Upper lobe of left lung (tissue), 6 donors: ENCODE measurements around the gene BCOR. TPM values are rescaled to one million over a fixed set of nuclear protein-coding genes. Genes with fewer than 3 reads are reported as not detected.

ENCODE experiments used
- ATAC-seq, 2 donors: fragments of 200-7000 bp; cut with Tn5 transposase; one replicate each; pipeline ENCODE4 v1.9.1; 2022; ENCODE audit warnings: mild to moderate bottlenecking in 2 of 2, moderate library complexity in 2 of 2; ENCODE audit not compliant: low FRiP score in 2 of 2
- DNase-seq, 2 donors: peaks; one replicate each; pipeline ENCODE4 v3.0.0-alpha.2; 2019 to 2020
- H3K27ac ChIP-seq, 4 donors: fragments of 200-600 bp; sonication (generic); one replicate each; pipeline ENCODE4 v1.5.1; 2016 to 2019
- H3K27me3 ChIP-seq, 4 donors: fragments of 200-600 bp; sonication (generic); one replicate each; pipeline ENCODE4 v1.5.1; 2017 to 2019
- H3K36me3 ChIP-seq, 4 donors: fragments of 200-600 bp; sonication (generic); one replicate each; pipeline ENCODE4 v1.5.1; 2016 to 2019
- H3K4me1 ChIP-seq, 4 donors: fragments of 200-600 bp; sonication (generic); one replicate each; pipeline ENCODE4 v1.5.1; 2018 to 2019
- H3K4me3 ChIP-seq, 4 donors: fragments of 200-600 bp; sonication (generic); one replicate each; pipeline ENCODE4 v1.5.1; 2017 to 2019; ENCODE audit warnings: mild to moderate bottlenecking in 2 of 4, moderate library complexity in 1 of 4
- H3K9me3 ChIP-seq, 4 donors: fragments of 200-600 bp; sonication (generic); one replicate each; pipeline ENCODE4 v1.5.1; 2018 to 2019
- EP300 ChIP-seq, 4 donors: sonication (generic); formaldehyde crosslinking; IDR thresholded peaks; one replicate each; pipeline ENCODE4 v1.5.1; 2017; ENCODE audit warnings: antibody characterized with exemption in 4 of 4, control low read depth in 2 of 4
- POLR2A ChIP-seq, 4 donors: fragments of 450-650 bp; IDR thresholded peaks; one replicate each; pipeline ENCODE4 v1.5.1; 2016 to 2017; ENCODE audit warnings: antibody characterized with exemption in 4 of 4, mild to moderate bottlenecking in 2 of 4
- POLR2AphosphoS5 ChIP-seq, 2 donors: sonication (generic); formaldehyde crosslinking; IDR thresholded peaks; one replicate each; pipeline ENCODE4 v1.5.1; 2017; ENCODE audit warnings: antibody characterized with exemption in 2 of 2
- WGBS, 2 donors: methylation state at CpG; one replicate each; pipeline ENCODE4 v1.1.5; 2017 to 2018; 5-methylcytosine and 5-hydroxymethylcytosine counted together
- total RNA-seq, 6 donors: library from RNA; depleted of rRNA in 4 of 6; stranded (reverse); fragments of >200 nt in 4 of 6; gene quantifications; one replicate each; pipeline versions ENCODE4 v1.1.0 to v1.2.1, GENCODE V29; 2016 to 2021
- TF ChIP-seq, protein P1 (sequence below), 6 experiments: fragments of 450-650 bp in 4 of 6; fragments of 200-600 bp in 2 of 6; sonication (generic) in 2 of 6; IDR thresholded peaks; one replicate each; pipeline ENCODE4 v1.5.1; 2016 to 2019; ENCODE audit warnings: antibody characterized with exemption in 6 of 6
- donor health status: DM: no; HTN: no; CAD: no; lungs with moderate emphysema.
- donor health status: DM: no; HTN: yes; CAD: no; lungs with severe emphysema.

BCOR gene
- total RNA-seq, 6 donors from 2014 or later, result 17.5 to 40.8 (median 25.6) TPM

DNA sequence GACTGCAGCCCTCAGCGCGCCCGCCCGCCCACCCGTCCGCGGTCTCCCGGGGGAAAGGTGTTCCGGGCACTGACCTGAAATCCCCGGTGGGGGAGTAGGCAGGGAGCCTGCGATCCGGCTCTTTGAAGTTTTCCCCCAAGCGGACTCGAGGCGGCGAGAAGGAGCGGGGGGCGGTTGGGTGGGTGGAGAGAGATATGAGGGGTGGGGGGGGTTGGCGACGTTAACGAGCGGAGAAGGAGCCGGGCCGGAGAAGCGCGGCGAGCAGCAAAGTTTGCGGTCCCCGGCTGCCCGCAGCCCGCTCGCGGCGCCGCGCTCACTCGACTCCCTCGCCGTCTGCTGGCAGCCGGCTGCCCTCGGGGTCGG is 636 bp downstream of the BCOR start:
- peaks cover 0 to 37% (median 0%) of the 10 kb centered on the region in 4 donors for H3K27me3 ChIP-seq
- peak overlapping the region; percentile 84 to 96 (median 93) for H3K27ac ChIP-seq
- DNase-seq (no peak), ATAC-seq (peak in 1 of 2 donors; percentile 28)
- peak overlapping the region; percentile 56 to 76 (median 70) for H3K4me3 ChIP-seq
- H3K4me1 ChIP-seq, result peaks cover 11 to 73% (median 20%) of the 10 kb centered on the region in 4 donors
- WGBS, 2 donors, result 4% methylated on average over 29 of the region's 42 CpGs; no CpG with 5 or more reads in 1 of the 2 donors
- TF ChIP-seq POLR2A (IDR thresholded peaks at IDR 0.05), result no peak
- no peak for TF ChIP-seq EP300 (IDR thresholded peaks at IDR 0.05)
- no peak for TF ChIP-seq POLR2AphosphoS5 (IDR thresholded peaks at IDR 0.05)
- TF ChIP-seq, protein P1, sequence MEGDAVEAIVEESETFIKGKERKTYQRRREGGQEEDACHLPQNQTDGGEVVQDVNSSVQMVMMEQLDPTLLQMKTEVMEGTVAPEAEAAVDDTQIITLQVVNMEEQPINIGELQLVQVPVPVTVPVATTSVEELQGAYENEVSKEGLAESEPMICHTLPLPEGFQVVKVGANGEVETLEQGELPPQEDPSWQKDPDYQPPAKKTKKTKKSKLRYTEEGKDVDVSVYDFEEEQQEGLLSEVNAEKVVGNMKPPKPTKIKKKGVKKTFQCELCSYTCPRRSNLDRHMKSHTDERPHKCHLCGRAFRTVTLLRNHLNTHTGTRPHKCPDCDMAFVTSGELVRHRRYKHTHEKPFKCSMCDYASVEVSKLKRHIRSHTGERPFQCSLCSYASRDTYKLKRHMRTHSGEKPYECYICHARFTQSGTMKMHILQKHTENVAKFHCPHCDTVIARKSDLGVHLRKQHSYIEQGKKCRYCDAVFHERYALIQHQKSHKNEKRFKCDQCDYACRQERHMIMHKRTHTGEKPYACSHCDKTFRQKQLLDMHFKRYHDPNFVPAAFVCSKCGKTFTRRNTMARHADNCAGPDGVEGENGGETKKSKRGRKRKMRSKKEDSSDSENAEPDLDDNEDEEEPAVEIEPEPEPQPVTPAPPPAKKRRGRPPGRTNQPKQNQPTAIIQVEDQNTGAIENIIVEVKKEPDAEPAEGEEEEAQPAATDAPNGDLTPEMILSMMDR (IDR thresholded peaks at IDR 0.05), result no peak
- H3K9me3 ChIP-seq, result no peaks in the 10 kb centered on the region
- H3K36me3 ChIP-seq, result no peaks in the 10 kb centered on the region

DNA sequence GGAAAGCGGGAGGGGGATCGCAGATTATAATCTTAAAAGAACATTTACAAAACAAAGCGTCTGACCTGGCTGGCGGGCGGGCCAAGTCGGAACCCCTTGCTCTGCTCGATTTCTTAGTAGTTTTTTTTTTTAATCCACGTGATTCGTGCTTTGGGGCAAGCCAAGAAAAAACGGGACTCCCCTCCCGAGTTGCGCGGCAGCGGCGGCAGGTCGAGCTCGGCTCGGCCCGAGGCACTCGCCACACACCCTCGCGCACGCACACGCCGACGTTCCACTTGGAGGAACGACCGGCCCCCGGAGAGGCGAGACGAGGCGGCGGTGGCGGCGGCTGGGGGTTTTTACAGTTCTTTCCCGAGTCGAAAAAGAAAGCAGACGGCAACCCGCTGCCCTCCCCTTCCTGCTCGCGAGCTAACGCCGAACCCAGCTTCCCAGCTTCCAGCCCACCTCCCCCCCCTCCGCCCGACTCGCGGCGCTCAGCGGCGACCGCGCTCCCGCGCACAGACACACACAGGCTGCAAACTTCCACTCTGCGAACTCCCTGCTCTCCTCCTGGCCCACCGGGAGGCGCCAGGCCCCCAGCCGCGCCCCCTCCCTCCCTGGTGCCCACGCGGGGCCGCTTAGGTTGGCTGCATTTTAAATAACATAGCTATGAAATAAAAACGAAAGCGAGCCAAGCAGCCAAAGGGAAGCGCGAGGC is 1.2 kb downstream of the BCOR start:
- peak in 1 of 2 donors; percentile 89 for DNase-seq
- peaks cover 13 to 79% (median 24%) of the 10 kb centered on the region in 4 donors for H3K4me1 ChIP-seq
- WGBS, 2 donors, result 0 to 4% methylated on average over 15 to 53 of the region's 66 CpGs
- H3K27ac ChIP-seq, result peak overlapping the region; percentile 84 to 96 (median 93)
- H3K27me3 ChIP-seq, result peaks cover 0 to 37% (median 0%) of the 10 kb centered on the region in 4 donors
- TF ChIP-seq POLR2A (IDR thresholded peaks at IDR 0.05), result no peak
- TF ChIP-seq EP300 (IDR thresholded peaks at IDR 0.05), result no peak
- TF ChIP-seq, protein P1 (IDR thresholded peaks at IDR 0.05), result no peak
- TF ChIP-seq POLR2AphosphoS5 (IDR thresholded peaks at IDR 0.05), result no peak
- peak overlapping the region; percentile 56 to 76 (median 70) for H3K4me3 ChIP-seq
- peak in 1 of 2 donors; percentile 42 for ATAC-seq
- no peaks in the 10 kb centered on the region for H3K36me3 ChIP-seq
- no peaks in the 10 kb centered on the region for H3K9me3 ChIP-seq

DNA sequence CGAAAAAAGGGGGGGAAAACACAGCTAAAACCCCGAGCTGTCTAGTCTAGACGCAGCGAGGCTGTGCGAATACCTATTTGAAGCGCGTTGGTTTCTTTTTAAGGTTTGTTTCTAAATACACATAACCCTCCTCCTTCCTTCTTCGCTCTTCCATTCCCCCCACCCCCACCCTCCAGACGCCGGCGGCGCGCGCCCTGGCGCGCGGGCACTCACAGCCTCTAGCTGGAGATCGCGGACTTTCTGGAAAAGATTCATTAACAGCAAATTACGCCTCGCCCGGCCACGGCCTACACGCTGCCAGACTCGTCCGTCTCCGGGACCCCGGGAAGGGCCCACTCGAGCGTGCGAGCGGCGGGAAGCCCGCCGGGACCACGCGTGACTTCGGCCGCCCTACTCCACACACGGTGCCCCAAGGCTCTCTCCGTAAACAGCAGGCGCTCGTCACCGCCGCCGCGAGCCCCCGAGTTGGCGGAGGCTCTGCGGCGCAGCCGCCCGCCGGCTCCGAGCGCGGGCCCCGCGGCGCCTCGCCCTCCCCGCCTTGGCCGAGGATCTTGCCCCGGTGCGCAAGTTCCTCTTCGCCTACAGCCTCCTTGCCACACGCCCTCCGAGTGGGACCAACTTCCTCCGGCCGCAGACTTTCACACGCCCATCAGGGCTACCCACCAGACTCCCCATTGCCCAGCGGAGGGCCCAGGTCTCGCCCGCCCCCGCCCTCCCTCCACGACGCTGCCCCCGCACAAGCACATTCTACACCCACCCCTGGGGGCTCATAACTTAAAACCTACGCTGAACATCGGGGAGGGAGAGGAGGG is 2.0 kb downstream of the BCOR start:
- no peaks in the 10 kb centered on the region for H3K36me3 ChIP-seq
- DNase-seq (peak in 1 of 2 donors; percentile 88), ATAC-seq (peak in 1 of 2 donors; percentile 35)
- no peak for TF ChIP-seq EP300 (IDR thresholded peaks at IDR 0.05)
- no peak for TF ChIP-seq POLR2A (IDR thresholded peaks at IDR 0.05)
- TF ChIP-seq, protein P1 (IDR thresholded peaks at IDR 0.05), result no peak
- no peak for TF ChIP-seq POLR2AphosphoS5 (IDR thresholded peaks at IDR 0.05)
- no peaks in the 10 kb centered on the region for H3K9me3 ChIP-seq
- peaks cover 0 to 37% (median 0%) of the 10 kb centered on the region in 4 donors for H3K27me3 ChIP-seq
- peak overlapping the region; percentile 84 to 96 (median 93) for H3K27ac ChIP-seq
- H3K4me3 ChIP-seq, result peak overlapping the region; percentile 56 to 76 (median 70)
- 1 to 4% methylated on average over 22 to 37 of the region's 80 CpGs for WGBS, 2 donors
- H3K4me1 ChIP-seq, result peaks cover 17 to 84% (median 30%) of the 10 kb centered on the region in 4 donors

DNA sequence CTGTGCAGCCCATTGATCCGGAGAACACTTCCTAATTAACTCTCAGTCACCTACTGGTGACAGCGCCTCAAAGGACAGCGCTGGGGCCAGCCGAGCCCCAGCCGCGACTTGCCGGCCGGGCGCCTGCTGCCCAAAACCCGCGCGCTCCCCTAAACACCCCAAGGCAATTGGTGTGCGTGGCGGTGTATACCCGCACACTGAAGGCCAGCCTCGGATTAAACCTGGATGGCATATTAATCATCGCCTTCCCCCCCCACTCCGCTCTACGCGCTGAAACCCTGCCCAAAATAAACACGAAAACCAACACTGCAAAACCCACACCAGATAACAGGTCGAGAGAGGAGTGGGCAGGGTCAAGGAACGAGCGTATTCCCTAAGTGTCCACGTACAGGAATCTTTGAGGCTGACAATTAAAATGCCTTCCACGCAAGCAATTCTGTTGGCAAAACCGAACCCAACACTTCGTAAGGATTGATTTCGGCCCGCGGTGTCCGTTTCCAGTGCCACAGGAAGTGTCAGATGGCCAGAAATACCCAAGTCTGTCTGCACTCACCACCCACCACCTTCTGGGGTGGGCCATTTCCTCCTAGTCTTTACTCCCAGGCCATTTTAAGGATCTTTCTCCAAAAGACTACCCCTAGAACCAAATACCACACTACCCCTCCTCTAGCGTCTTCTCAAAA is 2.7 kb downstream of the BCOR start:
- no peaks in the 10 kb centered on the region for H3K9me3 ChIP-seq
- peak overlapping the region; percentile 56 to 76 (median 70) for H3K4me3 ChIP-seq
- TF ChIP-seq POLR2A (IDR thresholded peaks at IDR 0.05) (no peak), POLR2AphosphoS5 (IDR thresholded peaks at IDR 0.05) (no peak), EP300 (IDR thresholded peaks at IDR 0.05) (no peak)
- TF ChIP-seq, protein P1 (IDR thresholded peaks at IDR 0.05), result no peak
- 0 to 6% methylated on average over 1 to 33 of the region's 33 CpGs for WGBS, 2 donors
- H3K4me1 ChIP-seq, result peaks cover 15 to 86% (median 29%) of the 10 kb centered on the region in 4 donors
- peaks cover 0 to 37% (median 0%) of the 10 kb centered on the region in 4 donors for H3K27me3 ChIP-seq
- no peaks in the 10 kb centered on the region for H3K36me3 ChIP-seq
- ATAC-seq (no peak), DNase-seq (no peak)
- peak overlapping the region; percentile 84 to 96 (median 93) for H3K27ac ChIP-seq
